Activated CD8-positive, alpha-beta memory T cell treated with anti-CD3 and anti-CD28 coated beads, Interleukin-2, amount 50 U/mL, for 24 hours (primary cell): Measurements from ENCODE around the gene ARMC6.
A peak's percentile ranks its signal among the peaks of the same experiment; 100 is the strongest.

Source experiments
- DNase-seq: peaks from one replicate; pipeline ENCODE4 v3.0.0-alpha.2; 2020; ENCODE audit errors: extremely low read depth

The ARMC6 gene

GRCh38 chr19:19054315-19054938 is 21.0 kb downstream of the ARMC6 start:
- no peak for DNase-seq

GRCh38 chr19:19054939-19055440 is 21.6 kb downstream of the ARMC6 start:
- DNase-seq: no peak

- no peak for DNase-seq
Observed at GRCh38 chr19:19055701-19056100, 22.3 kb downstream of the ARMC6 start.

GRCh38 chr19:19056636-19057275 is 23.4 kb downstream of the ARMC6 start:
- no peak for DNase-seq

- no peak for DNase-seq
Observed at GRCh38 chr19:19057317-19057716, 23.9 kb downstream of the ARMC6 start.

GRCh38 chr19:19057720-19058119 is 24.3 kb downstream of the ARMC6 start:
- DNase-seq: no peak

- DNase-seq: no peak
Observed at GRCh38 chr19:19059018-19059836, 25.8 kb downstream of the ARMC6 start.

- no peak for DNase-seq
Observed at GRCh38 chr19:19059837-19060611, 26.6 kb downstream of the ARMC6 start.

- no peak for DNase-seq
Observed at GRCh38 chr19:19061506-19061905, 28.1 kb downstream of the ARMC6 start.

GRCh38 chr19:19062454-19063182 is 29.2 kb downstream of the ARMC6 start:
- DNase-seq: no peak

- peak; percentile 98 for DNase-seq
Observed at GRCh38 chr19:19063183-19064097, 30.0 kb downstream of the ARMC6 start, which contains the start of gene SLC25A42. Gene SLC25A42 (plus strand): TSS chr19:19063994. CDS start chr19:19096125, 32,131 bp downstream.

- DNase-seq: no peak
Observed at GRCh38 chr19:19064098-19064722, 30.8 kb downstream of the ARMC6 start.

GRCh38 chr19:19064811-19065745 is 31.7 kb downstream of the ARMC6 start:
- DNase-seq: no peak

GRCh38 chr19:19067276-19068072 is 34.1 kb downstream of the ARMC6 start:
- DNase-seq: no peak

- DNase-seq: no peak
Observed at GRCh38 chr19:19068659-19069654, 35.6 kb downstream of the ARMC6 start.

GRCh38 chr19:19071897-19072296 is 38.5 kb downstream of the ARMC6 start:
- DNase-seq: no peak
